H1 (cell line): ENCODE measurements around the gene PPM1L. TPM values are rescaled to one million over a fixed set of nuclear protein-coding genes. Genes with fewer than 3 reads are reported as not detected.

ENCODE experiments used
- CTCF ChIA-PET: fragments of 300-600 bp; sonication (Branson Sonifier 250); formaldehyde crosslinking; loops from one replicate; lab custom pipeline; 2021; ENCODE audit not compliant: partially characterized antibody; lab: Charles Lee
- POLR2A ChIA-PET: fragments of 300-600 bp; sonication (Branson Sonifier 250); formaldehyde crosslinking; loops from one replicate; lab custom pipeline; 2021; ENCODE audit warnings: inconsistent platforms; ENCODE audit not compliant: partially characterized antibody; lab: Charles Lee
- DNase-seq, 2 experiments: peaks; one replicate each; pipeline versions ENCODE4 v3.0.0 to v3.0.0-alpha.2; 2010 to 2022; ENCODE audit warnings: low spot score in 2 of 2, low read depth in 1 of 2, mixed read lengths in 1 of 2
- FAIRE-seq: peaks from 2 replicates; lab custom pipeline; 2011; peaks lifted over from hg19 to GRCh38; lab: Jason Lieb, UNC
- H2AFZ ChIP-seq: 2 replicates; pipeline ENCODE4 v1.8.1; 2012; ENCODE audit warnings: low read length, inconsistent platforms
- H2AK5ac ChIP-seq: 2 replicates; pipeline ENCODE4 v1.6.1; 2013; ENCODE audit warnings: low read depth, low read length
- H2BK120ac ChIP-seq: replicated peaks from 2 replicates; pipeline ENCODE3; 2013; ENCODE audit warnings: low read depth, low read length, inconsistent platforms
- H2BK12ac ChIP-seq: 2 replicates; pipeline ENCODE4 v1.6.1; 2013; ENCODE audit warnings: low read depth, low read length
- H2BK15ac ChIP-seq: 2 replicates; pipeline ENCODE4 v1.6.1; 2013; ENCODE audit warnings: low read length
- H2BK20ac ChIP-seq: 2 replicates; pipeline ENCODE4 v1.6.1; 2013; ENCODE audit warnings: low read length
- H2BK5ac ChIP-seq: 2 replicates; pipeline ENCODE4 v1.6.1; 2013; ENCODE audit warnings: low read depth, low read length
- H3K14ac ChIP-seq: 2 replicates; pipeline ENCODE4 v1.6.1; 2013; ENCODE audit warnings: inconsistent platforms; ENCODE audit not compliant: insufficient read length
- H3K18ac ChIP-seq: 2 replicates; pipeline ENCODE4 v1.6.1; 2013; ENCODE audit warnings: low read length; ENCODE audit errors: extremely low read depth
- H3K23ac ChIP-seq: 2 replicates; pipeline ENCODE4 v1.6.1; 2013; ENCODE audit warnings: inconsistent platforms; ENCODE audit not compliant: insufficient read length
- H3K23me2 ChIP-seq: 2 replicates; pipeline ENCODE4 v1.6.1; 2013; ENCODE audit warnings: low read depth, low read length
- H3K27ac ChIP-seq: 2 replicates; pipeline ENCODE4 v1.6.1; 2011; ENCODE audit warnings: low read depth, low read length, inconsistent platforms
- H3K27me3 ChIP-seq, 4 experiments: replicated peaks in 1 of 4; 1 replicate in 1 of 4; 2 replicates in 3 of 4; pipeline versions ENCODE4 v1.6.1 to v1.8.1; 2011 to 2013; ENCODE audit warnings: low read length in 3 of 4, mild to moderate bottlenecking in 3 of 4, inconsistent platforms in 2 of 4, mixed read lengths in 2 of 4, moderate library complexity in 1 of 4; ENCODE audit not compliant: control insufficient read depth in 3 of 4, insufficient read depth in 3 of 4; ENCODE audit errors: extremely low read depth in 1 of 4
- H3K36me3 ChIP-seq, 4 experiments: 2 replicates each; pipeline versions ENCODE4 v1.6.1 to v1.8.1; 2011 to 2013; ENCODE audit warnings: mild to moderate bottlenecking in 4 of 4, low read length in 3 of 4, moderate library complexity in 2 of 4, control low read depth in 1 of 4, inconsistent platforms in 1 of 4; ENCODE audit not compliant: insufficient read depth in 4 of 4, control insufficient read depth in 2 of 4
- H3K4ac ChIP-seq: replicated peaks from 2 replicates; pipeline ENCODE3; 2013; ENCODE audit warnings: low read length, low read depth, mixed read lengths, inconsistent platforms; ENCODE audit not compliant: insufficient read length
- H3K4me1 ChIP-seq, 4 experiments: replicated peaks in 1 of 4; 1 replicate in 1 of 4; 2 replicates in 3 of 4; pipeline versions ENCODE4 v1.6.1 to v1.8.1; 2011 to 2013; ENCODE audit warnings: low read length in 3 of 4, inconsistent platforms in 2 of 4, mixed read lengths in 1 of 4; ENCODE audit not compliant: insufficient read depth in 4 of 4, control insufficient read depth in 3 of 4
- H3K4me2 ChIP-seq, 2 experiments: 2 replicates each; pipeline versions ENCODE4 v1.6.1 to v1.8.1; 2011 to 2013; ENCODE audit warnings: low read depth in 2 of 2, low read length in 2 of 2, control low read depth in 1 of 2, inconsistent platforms in 1 of 2, mild to moderate bottlenecking in 1 of 2; ENCODE audit not compliant: insufficient read depth in 1 of 2
- H3K4me3 ChIP-seq, 4 experiments: fragments of 200-600, 300-600 bp in 1 of 4; sonication (generic), shearing (Covaris generic), sonication (Bioruptor Twin) in 1 of 4; 2 replicates each; pipeline versions ENCODE4 v1.5.1 to v1.8.1; 2011 to 2016; ENCODE audit warnings: low read length in 4 of 4, low read depth in 3 of 4, control low read depth in 2 of 4, inconsistent platforms in 2 of 4, mild to moderate bottlenecking in 2 of 4, mixed read lengths in 1 of 4, moderate library complexity in 1 of 4; ENCODE audit not compliant: insufficient read depth in 2 of 4; ENCODE audit errors: extremely low read depth in 1 of 4
- H3K56ac ChIP-seq: replicated peaks from 2 replicates; pipeline ENCODE3; 2013; ENCODE audit warnings: low read depth, mild to moderate bottlenecking, mixed read lengths, low read length, inconsistent platforms; ENCODE audit not compliant: insufficient read length
- H3K79me1 ChIP-seq: 2 replicates; pipeline ENCODE4 v1.6.1; 2013; ENCODE audit warnings: low read depth, low read length, control low read depth
- H3K79me2 ChIP-seq, 2 experiments: 2 replicates each; pipeline versions ENCODE4 v1.6.1 to v1.8.1; 2012 to 2013; ENCODE audit warnings: low read length in 2 of 2, mild to moderate bottlenecking in 2 of 2, inconsistent platforms in 1 of 2; ENCODE audit not compliant: insufficient read depth in 2 of 2, control insufficient read depth in 1 of 2
- H3K9ac ChIP-seq, 4 experiments: replicated peaks in 1 of 4; 1 replicate in 1 of 4; 2 replicates in 3 of 4; pipeline versions ENCODE4 v1.6.1 to v1.8.1; 2011 to 2013; ENCODE audit warnings: low read depth in 3 of 4, low read length in 3 of 4, control low read depth in 2 of 4, mild to moderate bottlenecking in 2 of 4, moderate library complexity in 2 of 4, inconsistent platforms in 1 of 4; ENCODE audit errors: extremely low read depth in 1 of 4
- H3K9me3 ChIP-seq, 2 experiments: 2 replicates each; pipeline versions ENCODE4 v1.6.1 to v1.8.1; 2012 to 2013; ENCODE audit warnings: mild to moderate bottlenecking in 2 of 2, moderate library complexity in 2 of 2, control low read depth in 1 of 2, inconsistent platforms in 1 of 2, low read depth in 1 of 2, low read length in 1 of 2, mixed read lengths in 1 of 2; ENCODE audit not compliant: insufficient read depth in 2 of 2
- H4K20me1 ChIP-seq, 2 experiments: replicated peaks in 1 of 2; 2 replicates each; pipeline versions ENCODE3 to v1.8.1; 2011 to 2013; ENCODE audit warnings: inconsistent platforms in 2 of 2, low read length in 2 of 2, mild to moderate bottlenecking in 1 of 2; ENCODE audit not compliant: insufficient read depth in 2 of 2, control insufficient read depth in 1 of 2
- H4K5ac ChIP-seq: 2 replicates; pipeline ENCODE4 v1.6.1; 2013; ENCODE audit warnings: low read length, low read depth, mixed read lengths, inconsistent platforms; ENCODE audit not compliant: insufficient read length
- H4K8ac ChIP-seq: 2 replicates; pipeline ENCODE4 v1.8.0; 2013; ENCODE audit warnings: mild to moderate bottlenecking, moderate library complexity, low read length, inconsistent platforms; ENCODE audit not compliant: insufficient read depth; ENCODE audit errors: extremely low read depth
- H4K91ac ChIP-seq: replicated peaks from 2 replicates; pipeline ENCODE3; 2013; ENCODE audit warnings: low read length, mixed read lengths, inconsistent platforms; ENCODE audit not compliant: insufficient read length
- ASH2L ChIP-seq: fragments of 200-600, 300-600 bp; sonication (generic); IDR thresholded peaks from one replicate; pipeline ENCODE4 v1.7.1; 2017; ENCODE audit warnings: low read length
- BACH1 ChIP-seq: IDR thresholded peaks from 2 replicates; pipeline ENCODE4 v1.6.1; 2012; ENCODE audit warnings: low read length, improper control_type of control experiment
- CBX8 ChIP-seq: fragments of 300-800, 300-1000 bp; sonication (generic); IDR thresholded peaks from 2 replicates; pipeline ENCODE4 v1.7.1; 2016; ENCODE audit warnings: low read depth, low read length, borderline replicate concordance
- CREB1 ChIP-seq: IDR thresholded peaks from 2 replicates; pipeline ENCODE4 v1.6.1; 2012; ENCODE audit warnings: inconsistent platforms
- CTBP2 ChIP-seq: IDR thresholded peaks from 2 replicates; pipeline ENCODE4 v1.7.0; 2011; ENCODE audit warnings: borderline replicate concordance, mild to moderate bottlenecking, moderate library complexity, mixed read lengths, low read length; ENCODE audit not compliant: insufficient read depth, insufficient read length
- EZH2 ChIP-seq: fragments of 200-600 bp; sonication (generic); IDR thresholded peaks from 2 replicates; pipeline ENCODE4 v1.7.1; 2012; ENCODE audit warnings: low read depth, mild to moderate bottlenecking, moderate library complexity, low read length, inconsistent platforms; ENCODE audit not compliant: severe bottlenecking
- HDAC6 ChIP-seq: IDR thresholded peaks from one replicate; pipeline ENCODE4 v1.7.1; 2012; ENCODE audit warnings: low read depth, mild to moderate bottlenecking, inconsistent platforms, low read length, moderate library complexity
- JUND ChIP-seq: IDR thresholded peaks from 2 replicates; pipeline ENCODE4 v1.6.1; 2011; ENCODE audit warnings: mild to moderate bottlenecking, improper control_type of control experiment, low read length
- MAFK ChIP-seq: IDR thresholded peaks from 2 replicates; pipeline ENCODE4 v1.6.1; 2012; ENCODE audit warnings: low read depth, mild to moderate bottlenecking, improper control_type of control experiment, low read length
- RBBP5 ChIP-seq: IDR thresholded peaks from 2 replicates; pipeline ENCODE4 v1.7.1; 2012; ENCODE audit warnings: low read depth, mild to moderate bottlenecking, inconsistent platforms, low read length, moderate library complexity, borderline replicate concordance
- RXRA ChIP-seq: IDR thresholded peaks from 2 replicates; pipeline ENCODE4 v1.6.1; 2011; ENCODE audit warnings: low read depth, mild to moderate bottlenecking, low read length, moderate library complexity; ENCODE audit not compliant: insufficient read depth
- SP2 ChIP-seq: IDR thresholded peaks from 2 replicates; pipeline ENCODE4 v1.6.1; 2012; ENCODE audit warnings: mild to moderate bottlenecking, low read length, inconsistent platforms
- SUZ12 ChIP-seq: fragments of 200-600 bp; sonication (generic); IDR thresholded peaks from 2 replicates; pipeline ENCODE4 v1.6.1; 2012; ENCODE audit warnings: mild to moderate bottlenecking, inconsistent platforms, low read length, moderate library complexity, mixed read lengths
- WGBS, 2 experiments: shearing (Covaris generic) in 1 of 2; methylation state at CpG; one replicate each; pipeline versions ENCODE4 v1.1.6 to v1.1.7; 2013 to 2015; ENCODE audit warnings: low lambda C conversion rate in 2 of 2, mixed read lengths in 2 of 2, inconsistent platforms in 1 of 2, low coverage in 1 of 2, missing lambda C conversion rate in 1 of 2; ENCODE audit not compliant: insufficient replicate concordance in 2 of 2, insufficient coverage in 1 of 2, insufficient read length in 1 of 2; ENCODE audit errors: extremely low coverage in 1 of 2, missing lambda C conversion rate in 1 of 2; 5-methylcytosine and 5-hydroxymethylcytosine counted together
- polyA plus RNA-seq, 7 experiments: library from polyadenylated mRNA; depleted of rRNA in 3 of 7; stranded (reverse) in 5 of 7; unstranded in 2 of 7; fragments of >200 nt in 5 of 7; fragments of 200-250 nt in 2 of 7; gene quantifications; 1 replicate in 5 of 7; 2 replicates in 1 of 7; 4 replicates in 1 of 7; pipeline versions ENCODE4 v1.2.1 to v1.2.3, GENCODE V29; 2011 to 2013; ENCODE audit warnings: missing spikeins in 2 of 7, mixed read lengths in 2 of 7
- total RNA-seq: library from RNA; stranded (reverse); fragmentation: NEBNext Ultra II Directional; extraction: Animal tissue kit (Norgen Biotek cat#: 25700); gene quantifications from 2 replicates; pipeline ENCODE4 v1.2.1, GENCODE V29; 2021
- TF ChIP-seq, protein P1 (sequence below): IDR thresholded peaks from 2 replicates; pipeline ENCODE4 v1.6.1; 2011; ENCODE audit warnings: low read length, improper control_type of control experiment

Gene PPM1L
- total and polyA plus RNA-seq, 2 of the 8 experiments (the other 6 are each of a cell fraction or from before 2014, with no cell fraction given): 2.8 to 18.1 TPM

GRCh38 chr3:160986069-160986468 is 230.0 kb downstream of the PPM1L start:
- Histone ChIP-seq H2AK5ac (no peak overlapping the region), H3K23ac (no peak overlapping the region), H2BK120ac (no peak overlapping the region), H2AFZ (no peak overlapping the region), H3K36me3 (no peaks in the 10 kb centered on the region; a peak in 1 of 8 replicates), H3K4ac (no peak overlapping the region), H3K27me3 (no peaks in the 10 kb centered on the region), H3K23me2 (no peaks in the 10 kb centered on the region), H4K91ac (no peak overlapping the region), H3K14ac (no peak overlapping the region), H3K79me2 (no peaks in the 10 kb centered on the region), H3K27ac (no peak overlapping the region), H3K9me3 (peaks cover 5 to 10% of the 10 kb centered on the region in 2 experiments; a peak in 3 of 4 replicates), H3K56ac (no peak overlapping the region), H3K18ac (no peak overlapping the region), H4K8ac (no peak overlapping the region), H3K9ac (no peak overlapping the region), H4K5ac (no peak overlapping the region), H3K4me3 (no peak overlapping the region), H4K20me1 (no peaks in the 10 kb centered on the region), H2BK15ac (no peak overlapping the region), H3K4me2 (no peak overlapping the region), H2BK20ac (no peak overlapping the region), H2BK5ac (no peak overlapping the region), H3K4me1 (no peaks in the 10 kb centered on the region; a peak in 1 of 7 replicates), H2BK12ac (no peak overlapping the region), H3K79me1 (no peaks in the 10 kb centered on the region)
- ChIA-PET CTCF (no interaction called here), POLR2A (no interaction called here)
- no peak for FAIRE-seq
- WGBS, 2 experiments: 90% methylated on average over 2 of the region's 2 CpGs; no CpG with 5 or more reads in 1 of the 2 experiments
- DNase-seq: no peak
- TF ChIP-seq CREB1 (no peak), BACH1 (no peak), MAFK (no peak), RXRA (no peak), CBX8 (no peak), HDAC6 (no peak), EZH2 (no peak), RBBP5 (no peak), CTBP2 (no peak), SUZ12 (no peak), JUND (no peak), ASH2L (no peak), SP2 (no peak)
- TF ChIP-seq, protein P1, sequence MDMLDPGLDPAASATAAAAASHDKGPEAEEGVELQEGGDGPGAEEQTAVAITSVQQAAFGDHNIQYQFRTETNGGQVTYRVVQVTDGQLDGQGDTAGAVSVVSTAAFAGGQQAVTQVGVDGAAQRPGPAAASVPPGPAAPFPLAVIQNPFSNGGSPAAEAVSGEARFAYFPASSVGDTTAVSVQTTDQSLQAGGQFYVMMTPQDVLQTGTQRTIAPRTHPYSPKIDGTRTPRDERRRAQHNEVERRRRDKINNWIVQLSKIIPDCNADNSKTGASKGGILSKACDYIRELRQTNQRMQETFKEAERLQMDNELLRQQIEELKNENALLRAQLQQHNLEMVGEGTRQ: no peak
